Panc1 (cell line): ENCODE data around the gene ACAD9. TPM values are rescaled to one million over a fixed set of nuclear protein-coding genes. Genes with fewer than 3 reads are reported as not detected.

Experiments
- ATAC-seq: fragments of 200-7000 bp; cut with Tn5 transposase; 2 replicates; pipeline ENCODE4 v1.9.1; 2020; ENCODE audit warnings: mild to moderate bottlenecking, moderate library complexity
- BruUV-seq: library from RNA; stranded (reverse); fragments of 400-500 nt; replicated peaks from 2 replicates; lab custom pipeline; 2021; lab: Mats Ljungman, UMichigan
- CTCF ChIA-PET: fragments of 300-600 bp; sonication (Branson Sonifier 250); formaldehyde crosslinking; loops from one replicate; lab custom pipeline; 2022; ENCODE audit warnings: antibody characterized with exemption; lab: Charles Lee
- POLR2A ChIA-PET: fragments of 300-600 bp; sonication (Branson Sonifier 250); formaldehyde crosslinking; loops from one replicate; lab custom pipeline; 2022; ENCODE audit warnings: antibody characterized with exemption; lab: Charles Lee
- DNase-seq: peaks from one replicate; pipeline ENCODE4 v3.0.0-alpha.2; 2010; ENCODE audit warnings: low read depth, low spot score
- H3K27ac ChIP-seq: 2 replicates; pipeline ENCODE4 v1.5.1; 2011; ENCODE audit warnings: mild to moderate bottlenecking, low read length, inconsistent platforms
- H3K27me3 ChIP-seq: fragments of 200-500 bp; sonication (Bioruptor generic); 2 replicates; pipeline ENCODE4 v1.6.0; 2014; ENCODE audit warnings: low read length, inconsistent platforms; ENCODE audit not compliant: control insufficient read depth, insufficient read depth
- H3K36me3 ChIP-seq: fragments of 200-500 bp; sonication (Bioruptor generic); 2 replicates; pipeline ENCODE4 v1.5.1; 2014; ENCODE audit warnings: inconsistent platforms, mild to moderate bottlenecking, low read length, moderate library complexity; ENCODE audit not compliant: control insufficient read depth, insufficient read depth
- H3K4me1 ChIP-seq: 2 replicates; pipeline ENCODE4 v1.5.1; 2011; ENCODE audit warnings: inconsistent platforms, mild to moderate bottlenecking, low read length, moderate library complexity; ENCODE audit not compliant: control insufficient read depth, insufficient read depth
- H3K4me3 ChIP-seq, 2 experiments: 2 replicates each; pipeline ENCODE4 v1.5.1; 2011 to 2012; ENCODE audit warnings: low read depth in 2 of 2, low read length in 2 of 2, mild to moderate bottlenecking in 2 of 2, inconsistent platforms in 1 of 2, moderate library complexity in 1 of 2
- H3K9me3 ChIP-seq: fragments of 200-500 bp; sonication (Bioruptor generic); 2 replicates; pipeline ENCODE4 v1.5.1; 2014; ENCODE audit warnings: low read depth, mild to moderate bottlenecking, inconsistent platforms, low read length, moderate library complexity; ENCODE audit not compliant: control insufficient read depth, insufficient read depth
- POLR2AphosphoS5 ChIP-seq: IDR thresholded peaks from 2 replicates; pipeline ENCODE4 v1.6.1; 2012; ENCODE audit warnings: mild to moderate bottlenecking, low read depth, low read length, moderate library complexity
- SIN3A ChIP-seq: IDR thresholded peaks from 2 replicates; pipeline ENCODE4 v1.6.1; 2012; ENCODE audit warnings: low read depth, mild to moderate bottlenecking, low read length, moderate library complexity, borderline replicate concordance; ENCODE audit not compliant: insufficient read depth
- TCF7L2 ChIP-seq: IDR thresholded peaks from 2 replicates; pipeline ENCODE4 v1.6.1; 2011; ENCODE audit warnings: mild to moderate bottlenecking, low read depth, low read length, inconsistent platforms
- in situ Hi-C: cut with HindIII; loops from 2 replicates; pipeline ENCODE4 v1.10.0; 2016; ENCODE audit warnings: low sequenced_read_pairs, low pct_unique_long_range_greater_than_20kb
- intact Hi-C: fragments of 100-400 bp; cut with micrococcal nuclease; formaldehyde crosslinking; loops from one replicate; pipeline ENCODE4 v1.10.0; 2022; ENCODE audit not compliant: unreplicated experiment
- total RNA-seq: library from RNA; stranded (reverse); gene quantifications from one replicate; pipeline ENCODE4 v1.2.1, GENCODE V29; 2021; ENCODE audit not compliant: unreplicated experiment
- TF ChIP-seq, protein P1 (sequence below), 2 experiments: IDR thresholded peaks; 2 replicates each; pipeline ENCODE4 v1.6.1; 2011 to 2012; ENCODE audit warnings: low read depth in 2 of 2, control low read depth in 1 of 2, low read length in 1 of 2, mild to moderate bottlenecking in 1 of 2, moderate library complexity in 1 of 2; ENCODE audit not compliant: insufficient read depth in 1 of 2
- TF ChIP-seq, protein P2 (sequence below): fragments of 450-650 bp; IDR thresholded peaks from 2 replicates; pipeline ENCODE4 v1.5.1; 2017; ENCODE audit warnings: mild to moderate bottlenecking

Gene ACAD9
- total RNA-seq, 1 experiment from 2014 or later, result 70.9 TPM

DNA sequence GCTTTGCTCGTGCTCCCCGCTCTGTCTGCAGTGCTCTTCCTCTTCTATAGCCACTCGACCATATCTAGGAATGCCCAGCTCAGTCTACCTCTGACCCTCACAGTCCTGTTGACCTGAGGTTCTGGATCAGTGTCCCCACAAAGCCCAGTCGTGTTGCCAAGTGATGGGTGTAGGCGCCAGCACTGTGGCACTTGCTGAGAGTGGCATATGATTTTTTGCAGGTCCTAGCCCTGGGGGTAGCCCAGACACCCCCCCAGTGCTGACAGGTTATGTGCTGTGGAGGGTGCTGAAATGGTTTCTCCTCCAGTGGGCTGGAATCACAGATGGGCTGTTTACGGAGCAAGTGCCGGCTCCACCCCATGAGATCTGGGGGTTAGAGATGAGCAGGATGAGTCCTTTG is 32.5 kb downstream of the ACAD9 start:
- Histone ChIP-seq H3K36me3 (peaks cover 19% of the 10 kb centered on the region), H3K4me3 (no peak overlapping the region), H3K9me3 (no peaks in the 10 kb centered on the region), H3K27me3 (no peaks in the 10 kb centered on the region), H3K27ac (no peak overlapping the region), H3K4me1 (no peaks in the 10 kb centered on the region)
- ChIA-PET CTCF (no interaction called here), POLR2A (no interaction called here)
- TF ChIP-seq SIN3A (no peak), TCF7L2 (no peak), POLR2AphosphoS5 (no peak)
- TF ChIP-seq, protein P1, sequence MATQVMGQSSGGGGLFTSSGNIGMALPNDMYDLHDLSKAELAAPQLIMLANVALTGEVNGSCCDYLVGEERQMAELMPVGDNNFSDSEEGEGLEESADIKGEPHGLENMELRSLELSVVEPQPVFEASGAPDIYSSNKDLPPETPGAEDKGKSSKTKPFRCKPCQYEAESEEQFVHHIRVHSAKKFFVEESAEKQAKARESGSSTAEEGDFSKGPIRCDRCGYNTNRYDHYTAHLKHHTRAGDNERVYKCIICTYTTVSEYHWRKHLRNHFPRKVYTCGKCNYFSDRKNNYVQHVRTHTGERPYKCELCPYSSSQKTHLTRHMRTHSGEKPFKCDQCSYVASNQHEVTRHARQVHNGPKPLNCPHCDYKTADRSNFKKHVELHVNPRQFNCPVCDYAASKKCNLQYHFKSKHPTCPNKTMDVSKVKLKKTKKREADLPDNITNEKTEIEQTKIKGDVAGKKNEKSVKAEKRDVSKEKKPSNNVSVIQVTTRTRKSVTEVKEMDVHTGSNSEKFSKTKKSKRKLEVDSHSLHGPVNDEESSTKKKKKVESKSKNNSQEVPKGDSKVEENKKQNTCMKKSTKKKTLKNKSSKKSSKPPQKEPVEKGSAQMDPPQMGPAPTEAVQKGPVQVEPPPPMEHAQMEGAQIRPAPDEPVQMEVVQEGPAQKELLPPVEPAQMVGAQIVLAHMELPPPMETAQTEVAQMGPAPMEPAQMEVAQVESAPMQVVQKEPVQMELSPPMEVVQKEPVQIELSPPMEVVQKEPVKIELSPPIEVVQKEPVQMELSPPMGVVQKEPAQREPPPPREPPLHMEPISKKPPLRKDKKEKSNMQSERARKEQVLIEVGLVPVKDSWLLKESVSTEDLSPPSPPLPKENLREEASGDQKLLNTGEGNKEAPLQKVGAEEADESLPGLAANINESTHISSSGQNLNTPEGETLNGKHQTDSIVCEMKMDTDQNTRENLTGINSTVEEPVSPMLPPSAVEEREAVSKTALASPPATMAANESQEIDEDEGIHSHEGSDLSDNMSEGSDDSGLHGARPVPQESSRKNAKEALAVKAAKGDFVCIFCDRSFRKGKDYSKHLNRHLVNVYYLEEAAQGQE (IDR thresholded peaks at IDR 0.05; ENCODE audit: insufficient read depth in 1 of 2, low read depth in 2 of 2, low read length in 1 of 2), result no peak
- TF ChIP-seq, protein P2, sequence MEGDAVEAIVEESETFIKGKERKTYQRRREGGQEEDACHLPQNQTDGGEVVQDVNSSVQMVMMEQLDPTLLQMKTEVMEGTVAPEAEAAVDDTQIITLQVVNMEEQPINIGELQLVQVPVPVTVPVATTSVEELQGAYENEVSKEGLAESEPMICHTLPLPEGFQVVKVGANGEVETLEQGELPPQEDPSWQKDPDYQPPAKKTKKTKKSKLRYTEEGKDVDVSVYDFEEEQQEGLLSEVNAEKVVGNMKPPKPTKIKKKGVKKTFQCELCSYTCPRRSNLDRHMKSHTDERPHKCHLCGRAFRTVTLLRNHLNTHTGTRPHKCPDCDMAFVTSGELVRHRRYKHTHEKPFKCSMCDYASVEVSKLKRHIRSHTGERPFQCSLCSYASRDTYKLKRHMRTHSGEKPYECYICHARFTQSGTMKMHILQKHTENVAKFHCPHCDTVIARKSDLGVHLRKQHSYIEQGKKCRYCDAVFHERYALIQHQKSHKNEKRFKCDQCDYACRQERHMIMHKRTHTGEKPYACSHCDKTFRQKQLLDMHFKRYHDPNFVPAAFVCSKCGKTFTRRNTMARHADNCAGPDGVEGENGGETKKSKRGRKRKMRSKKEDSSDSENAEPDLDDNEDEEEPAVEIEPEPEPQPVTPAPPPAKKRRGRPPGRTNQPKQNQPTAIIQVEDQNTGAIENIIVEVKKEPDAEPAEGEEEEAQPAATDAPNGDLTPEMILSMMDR, result no peak
- intact Hi-C loops (no loop called here), in situ Hi-C loops (no loop called here)
- BruUV-seq, result no TSS peak
- ATAC-seq, result no peak
- DNase-seq, result no peak

DNA sequence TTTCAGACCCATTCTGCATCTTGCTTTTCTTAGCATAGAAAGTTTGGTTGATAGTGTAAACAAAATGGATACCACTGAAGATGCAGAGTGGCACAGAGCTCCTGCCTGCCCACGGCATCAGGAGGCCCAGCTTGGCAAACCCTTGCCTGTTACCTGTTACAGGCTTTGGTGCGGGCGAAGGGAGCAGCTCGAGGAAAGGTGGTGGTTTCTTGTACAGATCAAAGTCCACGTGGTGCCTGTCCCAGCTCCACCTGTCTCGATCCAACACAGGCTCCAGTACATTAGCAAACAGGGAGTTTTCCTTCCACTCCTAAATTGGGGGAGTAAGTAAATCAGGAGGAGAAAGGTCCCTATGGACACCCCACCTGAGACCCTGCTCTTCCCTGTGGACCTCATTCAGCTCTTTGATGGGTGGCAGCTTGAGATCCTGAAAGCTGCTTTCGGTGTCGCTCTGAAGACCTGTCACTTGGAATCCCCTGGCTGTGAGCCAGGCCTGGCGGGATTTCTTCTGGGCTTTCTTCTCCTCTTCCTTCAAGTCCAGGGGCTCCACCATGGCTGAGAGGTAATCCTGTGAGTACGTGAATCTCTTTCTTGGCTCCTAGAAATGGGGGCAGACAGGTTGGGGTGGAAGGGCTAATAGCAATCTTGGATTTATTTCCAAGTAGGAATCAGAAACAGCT is 35.7 kb downstream of the ACAD9 start:
- Histone ChIP-seq H3K9me3 (no peaks in the 10 kb centered on the region; the same call in 1 of the 2 replicates), H3K27me3 (no peaks in the 10 kb centered on the region), H3K36me3 (peaks cover 17% of the 10 kb centered on the region), H3K27ac (no peak overlapping the region), H3K4me1 (no peaks in the 10 kb centered on the region), H3K4me3 (no peak overlapping the region)
- no TSS peak for BruUV-seq
- ATAC-seq (no peak), DNase-seq (no peak)
- intact Hi-C loops, result no loop called here
- TF ChIP-seq TCF7L2, result no peak
- TF ChIP-seq, protein P1 (IDR thresholded peaks at IDR 0.05; ENCODE audit: insufficient read depth in 1 of 2, low read depth in 2 of 2, low read length in 1 of 2), result no peak
- no peak for TF ChIP-seq POLR2AphosphoS5
- TF ChIP-seq SIN3A, result no peak
- TF ChIP-seq, protein P2, result no peak
- in situ Hi-C loops, result no loop called here
- ChIA-PET CTCF (no interaction called here), POLR2A (no interaction called here)
